ENCODE measurements around the gene CAPN9. TPM values are rescaled to one million over a fixed set of nuclear protein-coding genes. Genes with fewer than 3 reads are reported as not detected.

Gene CAPN9
- total RNA-seq, 2 experiments from 2014 or later, result not detected

DNA sequence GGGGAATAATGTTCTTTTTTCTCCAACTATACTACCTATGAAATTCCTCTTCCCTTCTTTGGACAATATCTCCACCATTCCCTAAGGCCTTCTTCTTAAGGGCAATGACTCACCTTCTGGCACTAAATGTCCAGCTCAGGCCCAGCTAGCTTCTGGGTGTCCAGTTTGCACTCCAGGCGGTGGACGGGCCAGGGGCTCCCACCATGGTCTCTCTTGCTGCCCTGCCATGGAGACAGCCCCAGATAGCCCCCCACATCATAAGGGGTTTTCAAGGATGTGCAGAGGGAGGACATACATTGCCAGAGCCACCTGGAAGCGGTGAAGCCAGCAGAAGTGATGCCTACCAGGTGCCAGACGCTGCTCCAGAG is 77.3 kb downstream of the CAPN9 start:
- H3K27ac Mint-ChIP-seq, result no peak overlapping the region
- ChIA-PET POLR2A (no interaction called here), CTCF (no interaction called here)
- DNase-seq, result no peak
- no peaks in the 10 kb centered on the region for H3K9me3 Mint-ChIP-seq
- H3K4me3 Mint-ChIP-seq, result no peak overlapping the region
- no peaks in the 10 kb centered on the region for H3K4me1 Mint-ChIP-seq (ENCODE audit: low read depth)
- intact Hi-C loops (cut with micrococcal nuclease), result no loop called here
- no peak for TF ChIP-seq CTCF (IDR thresholded peaks at IDR 0.05)
- no peak for ATAC-seq
- no peaks in the 10 kb centered on the region for H3K27me3 Mint-ChIP-seq
- no peaks in the 10 kb centered on the region for H3K36me3 Mint-ChIP-seq (ENCODE audit: low read depth)

- TF ChIP-seq CTCF (IDR thresholded peaks at IDR 0.05), result no peak
- intact Hi-C loops (cut with micrococcal nuclease), result no loop called here
- Mint-ChIP-seq H3K27ac (no peak overlapping the region), H3K9me3 (no peaks in the 10 kb centered on the region), H3K4me3 (no peak overlapping the region), H3K4me1 (ENCODE audit: low read depth) (no peaks in the 10 kb centered on the region), H3K27me3 (no peaks in the 10 kb centered on the region), H3K36me3 (ENCODE audit: low read depth) (no peaks in the 10 kb centered on the region)
- POLR2A ChIA-PET, result no interaction called here
- DNase-seq (no peak), ATAC-seq (no peak)
- CTCF ChIA-PET, result no interaction called here
Observed at GRCh38 chr1:230824919-230825721, 77.9 kb downstream of the CAPN9 start.

- POLR2A ChIA-PET, result no interaction called here
Observed at GRCh38 chr1:230825761-230826160, 78.6 kb downstream of the CAPN9 start.

GRCh38 chr1:230826166-230826875 is 79.1 kb downstream of the CAPN9 start:
- H3K9me3 Mint-ChIP-seq, result no peaks in the 10 kb centered on the region
- intact Hi-C loops (cut with micrococcal nuclease), result no loop called here
- POLR2A ChIA-PET, result interaction anchor here (0.6 kb wide), 1 partner anchor 433 kb away, joined by 3 read pairs; no protein-coding TSS in a partner anchor
- H3K36me3 Mint-ChIP-seq (ENCODE audit: low read depth), result no peaks in the 10 kb centered on the region
- ATAC-seq, result no peak
- H3K4me1 Mint-ChIP-seq (ENCODE audit: low read depth), result no peaks in the 10 kb centered on the region
- H3K27ac Mint-ChIP-seq, result no peak overlapping the region
- no peaks in the 10 kb centered on the region for H3K27me3 Mint-ChIP-seq
- no peak for DNase-seq
- TF ChIP-seq CTCF (IDR thresholded peaks at IDR 0.05), result no peak
- CTCF ChIA-PET, result no interaction called here
- H3K4me3 Mint-ChIP-seq, result no peak overlapping the region

More at GRCh38 chr1:230825761-230826160, 78.6 kb downstream of the CAPN9 start:
- no peak for TF ChIP-seq CTCF (IDR thresholded peaks at IDR 0.05)
- Mint-ChIP-seq H3K4me1 (ENCODE audit: low read depth) (no peaks in the 10 kb centered on the region), H3K4me3 (no peak overlapping the region), H3K9me3 (no peaks in the 10 kb centered on the region), H3K36me3 (ENCODE audit: low read depth) (no peaks in the 10 kb centered on the region), H3K27me3 (no peaks in the 10 kb centered on the region), H3K27ac (no peak overlapping the region)
- CTCF ChIA-PET, result no interaction called here
- ATAC-seq (no peak), DNase-seq (no peak)
- intact Hi-C loops (cut with micrococcal nuclease), result no loop called here

DNA sequence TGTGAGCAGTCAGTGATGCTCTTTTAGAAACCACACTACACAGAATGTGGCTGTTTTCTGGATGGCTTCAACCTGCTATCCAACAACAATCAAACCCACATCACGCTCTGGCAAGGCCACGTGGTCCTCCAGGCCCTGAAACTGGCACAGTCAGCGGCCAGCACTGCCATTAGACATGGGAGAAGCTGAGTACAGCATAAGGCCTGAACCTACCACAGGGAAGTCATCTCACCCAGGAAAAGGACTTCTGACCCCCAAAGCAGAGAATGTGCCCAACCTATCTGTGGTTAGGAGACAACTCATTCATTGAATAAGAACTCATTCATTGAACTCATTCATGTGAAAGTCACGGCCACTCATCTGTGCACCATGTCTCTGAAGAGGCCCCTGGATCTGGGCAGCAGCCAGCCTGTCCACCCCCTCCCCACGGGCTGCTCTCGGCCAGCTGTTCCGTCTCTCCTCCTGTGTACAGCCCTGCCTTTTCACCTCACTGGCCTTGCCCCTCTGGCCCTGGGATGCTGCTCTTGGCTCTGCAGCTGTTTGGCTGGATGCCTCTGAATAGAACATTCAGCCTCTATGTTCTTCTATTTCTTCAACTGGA is 80.0 kb downstream of the CAPN9 start:
- POLR2A ChIA-PET, result interaction anchor here (0.6 kb wide), 1 partner anchor 432 kb away, joined by 3 read pairs; no protein-coding TSS in a partner anchor
- Mint-ChIP-seq H3K4me3 (no peak overlapping the region), H3K9me3 (peaks cover 6% of the 10 kb centered on the region), H3K36me3 (ENCODE audit: low read depth) (no peaks in the 10 kb centered on the region), H3K4me1 (ENCODE audit: low read depth) (no peaks in the 10 kb centered on the region), H3K27me3 (no peaks in the 10 kb centered on the region), H3K27ac (no peak overlapping the region)
- CTCF ChIA-PET, result no interaction called here
- intact Hi-C loops (cut with micrococcal nuclease), result no loop called here
- no peak for TF ChIP-seq CTCF (IDR thresholded peaks at IDR 0.05)
- no peak for DNase-seq
- no peak for ATAC-seq

All from activated CD8-positive, alpha-beta T cell treated with anti-CD3 and anti-CD28 coated beads for 36 hours (primary cell).